Neural cell (in vitro differentiated cells): ENCODE measurements around the gene FYCO1. TPM values are rescaled to one million over a fixed set of nuclear protein-coding genes. Genes with fewer than 3 reads are reported as not detected.
"Not testable (repeated sequence)": the region's sequence is repeated elsewhere in the genome, so short reads cannot be mapped to it uniquely, and the experiment has no call there.

ENCODE experiments used
- H2AFZ ChIP-seq: fragments of 200-600, 300-800 bp; sonication (generic), shearing (Covaris generic); 2 replicates; pipeline ENCODE4 v1.6.0; 2014; ENCODE audit warnings: low read depth, mild to moderate bottlenecking, antibody characterized with exemption, low read length, moderate library complexity
- H3F3A ChIP-seq: fragments of 200-600 bp; shearing (Covaris generic); 2 replicates; pipeline ENCODE4 v1.6.1; 2016; ENCODE audit warnings: mild to moderate bottlenecking, moderate library complexity, mixed read lengths, antibody characterized with exemption, low read length; ENCODE audit not compliant: insufficient read depth, poor library complexity, severe bottlenecking
- H3K27ac ChIP-seq: fragments of 200-600, 300-800 bp; sonication (generic), shearing (Covaris generic); 2 replicates; pipeline ENCODE4 v1.5.1; 2014; ENCODE audit warnings: mild to moderate bottlenecking, low read length, moderate library complexity
- H3K27me3 ChIP-seq: fragments of 300-800, 200-600 bp; sonication (generic), shearing (Covaris generic); 2 replicates; pipeline ENCODE4 v1.6.0; 2014; ENCODE audit warnings: mild to moderate bottlenecking, low read depth, low read length, moderate library complexity; ENCODE audit not compliant: insufficient read depth
- H3K36me3 ChIP-seq: fragments of 300-800, 200-600 bp; sonication (generic), shearing (Covaris generic); 2 replicates; pipeline ENCODE4 v1.5.1; 2014; ENCODE audit warnings: mild to moderate bottlenecking, antibody characterized with exemption, low read length, moderate library complexity; ENCODE audit not compliant: insufficient read depth
- H3K4me2 ChIP-seq: fragments of 300-800, 200-600 bp; sonication (generic), shearing (Covaris generic); 2 replicates; pipeline ENCODE4 v1.6.0; 2014; ENCODE audit warnings: mild to moderate bottlenecking, low read length
- H3K4me3 ChIP-seq: fragments of 300-800, 200-600 bp; sonication (generic), shearing (Covaris generic); 2 replicates; pipeline ENCODE4 v1.5.1; 2014; ENCODE audit warnings: mild to moderate bottlenecking, low read length, moderate library complexity
- H3K79me2 ChIP-seq: fragments of 200-600 bp; shearing (Covaris generic); replicated peaks from 2 replicates; pipeline ENCODE4 v1.6.0; 2014; ENCODE audit warnings: mild to moderate bottlenecking, low read length, moderate library complexity; ENCODE audit not compliant: insufficient read depth
- H3K9ac ChIP-seq: fragments of 300-800, 200-600 bp; sonication (generic), shearing (Covaris generic); 2 replicates; pipeline ENCODE4 v1.6.1; 2016; ENCODE audit warnings: mild to moderate bottlenecking, low read length, mixed read lengths
- H3K9me2 ChIP-seq: fragments of 200-600 bp; shearing (Covaris generic); 2 replicates; pipeline ENCODE4 v1.6.1; 2016; ENCODE audit warnings: mild to moderate bottlenecking, low read length, mixed read lengths; ENCODE audit not compliant: insufficient read depth
- H3K9me3 ChIP-seq: fragments of 200-600, 300-800 bp; sonication (generic), shearing (Covaris generic); 2 replicates; pipeline ENCODE4 v1.6.1; 2016; ENCODE audit warnings: mild to moderate bottlenecking, mixed run types, low read length, moderate library complexity, mixed read lengths
- H4K20me1 ChIP-seq: fragments of 200-600 bp; shearing (Covaris generic); 2 replicates; pipeline ENCODE4 v1.6.1; 2016; ENCODE audit warnings: mild to moderate bottlenecking, mixed run types; ENCODE audit not compliant: insufficient read depth
- EP300 ChIP-seq: fragments of 450-650 bp; conservative IDR thresholded peaks from 2 replicates; pipeline ENCODE4 v1.6.1; 2014; ENCODE audit warnings: antibody characterized with exemption, mild to moderate bottlenecking, moderate library complexity; ENCODE audit not compliant: poor library complexity, severe bottlenecking
- EZH2 ChIP-seq: fragments of 200-600, 300-800 bp; shearing (Covaris generic), sonication (generic); IDR thresholded peaks from 2 replicates; pipeline ENCODE4 v1.6.1; 2014; ENCODE audit warnings: antibody characterized with exemption, low read length, borderline replicate concordance, mild to moderate bottlenecking; ENCODE audit not compliant: insufficient read depth, poor library complexity, severe bottlenecking
- MXI1 ChIP-seq: fragments of 450-650 bp; conservative IDR thresholded peaks from 2 replicates; pipeline ENCODE4 v1.6.1; 2014; ENCODE audit warnings: antibody characterized with exemption, mild to moderate bottlenecking; ENCODE audit not compliant: poor library complexity, severe bottlenecking
- POLR2AphosphoS5 ChIP-seq: IDR thresholded peaks from 2 replicates; pipeline ENCODE4 v1.6.1; 2012
- RAD21 ChIP-seq: fragments of 450-650 bp; conservative IDR thresholded peaks from 2 replicates; pipeline ENCODE4 v1.6.1; 2014; ENCODE audit warnings: antibody characterized with exemption, mild to moderate bottlenecking, moderate library complexity
- SMC3 ChIP-seq: fragments of 450-650 bp; conservative IDR thresholded peaks from 2 replicates; pipeline ENCODE4 v1.6.1; 2014; ENCODE audit warnings: antibody characterized with exemption, mild to moderate bottlenecking, moderate library complexity; ENCODE audit not compliant: poor library complexity
- TAF1 ChIP-seq: IDR thresholded peaks from 2 replicates; pipeline ENCODE4 v1.6.1; 2012; ENCODE audit warnings: low read depth
- polyA plus RNA-seq: library from polyadenylated mRNA; depleted of rRNA; stranded (reverse); fragments of >200 nt; gene quantifications from 2 replicates; pipeline ENCODE4 v1.2.3, GENCODE V29; 2014
- TF ChIP-seq, protein P1 (sequence below): fragments of 450-650 bp; IDR thresholded peaks from 2 replicates; pipeline ENCODE4 v1.5.1; 2014; ENCODE audit warnings: antibody characterized with exemption, mild to moderate bottlenecking, moderate library complexity; ENCODE audit not compliant: poor library complexity, severe bottlenecking
- TF ChIP-seq, protein P2 (sequence below): IDR thresholded peaks from 2 replicates; pipeline ENCODE4 v1.6.1; 2012; ENCODE audit warnings: borderline replicate concordance

FYCO1 gene
- polyA plus RNA-seq, 1 donor from 2014 or later = 0.12 TPM

DNA sequence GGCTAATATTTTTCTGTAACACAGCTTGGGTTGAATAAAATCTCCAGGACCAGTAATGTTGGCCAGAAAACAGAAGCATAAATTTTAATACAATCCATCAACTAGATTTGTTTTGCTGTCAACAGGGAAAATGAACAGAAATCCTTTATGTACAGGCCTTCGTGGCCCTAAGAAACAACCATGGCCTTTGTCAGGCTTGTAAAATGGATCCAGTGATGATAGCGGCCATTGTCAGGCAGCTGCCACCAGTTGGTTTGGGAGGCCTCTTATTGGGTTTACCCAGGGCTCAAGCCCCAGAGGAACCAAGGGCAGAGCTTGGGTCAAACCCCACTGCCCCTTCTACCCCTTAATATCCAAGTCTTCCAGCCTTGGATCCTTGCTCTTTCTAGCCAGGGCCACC is 5.6 kb upstream of the FYCO1 start:
- TF ChIP-seq, protein P1, sequence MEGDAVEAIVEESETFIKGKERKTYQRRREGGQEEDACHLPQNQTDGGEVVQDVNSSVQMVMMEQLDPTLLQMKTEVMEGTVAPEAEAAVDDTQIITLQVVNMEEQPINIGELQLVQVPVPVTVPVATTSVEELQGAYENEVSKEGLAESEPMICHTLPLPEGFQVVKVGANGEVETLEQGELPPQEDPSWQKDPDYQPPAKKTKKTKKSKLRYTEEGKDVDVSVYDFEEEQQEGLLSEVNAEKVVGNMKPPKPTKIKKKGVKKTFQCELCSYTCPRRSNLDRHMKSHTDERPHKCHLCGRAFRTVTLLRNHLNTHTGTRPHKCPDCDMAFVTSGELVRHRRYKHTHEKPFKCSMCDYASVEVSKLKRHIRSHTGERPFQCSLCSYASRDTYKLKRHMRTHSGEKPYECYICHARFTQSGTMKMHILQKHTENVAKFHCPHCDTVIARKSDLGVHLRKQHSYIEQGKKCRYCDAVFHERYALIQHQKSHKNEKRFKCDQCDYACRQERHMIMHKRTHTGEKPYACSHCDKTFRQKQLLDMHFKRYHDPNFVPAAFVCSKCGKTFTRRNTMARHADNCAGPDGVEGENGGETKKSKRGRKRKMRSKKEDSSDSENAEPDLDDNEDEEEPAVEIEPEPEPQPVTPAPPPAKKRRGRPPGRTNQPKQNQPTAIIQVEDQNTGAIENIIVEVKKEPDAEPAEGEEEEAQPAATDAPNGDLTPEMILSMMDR = no peak
- TF ChIP-seq EZH2 = no peak
- TF ChIP-seq EP300 = no peak
- TF ChIP-seq RAD21 = no peak
- no peak for TF ChIP-seq TAF1
- no peak for TF ChIP-seq POLR2AphosphoS5
- no peak for TF ChIP-seq MXI1
- TF ChIP-seq, protein P2, sequence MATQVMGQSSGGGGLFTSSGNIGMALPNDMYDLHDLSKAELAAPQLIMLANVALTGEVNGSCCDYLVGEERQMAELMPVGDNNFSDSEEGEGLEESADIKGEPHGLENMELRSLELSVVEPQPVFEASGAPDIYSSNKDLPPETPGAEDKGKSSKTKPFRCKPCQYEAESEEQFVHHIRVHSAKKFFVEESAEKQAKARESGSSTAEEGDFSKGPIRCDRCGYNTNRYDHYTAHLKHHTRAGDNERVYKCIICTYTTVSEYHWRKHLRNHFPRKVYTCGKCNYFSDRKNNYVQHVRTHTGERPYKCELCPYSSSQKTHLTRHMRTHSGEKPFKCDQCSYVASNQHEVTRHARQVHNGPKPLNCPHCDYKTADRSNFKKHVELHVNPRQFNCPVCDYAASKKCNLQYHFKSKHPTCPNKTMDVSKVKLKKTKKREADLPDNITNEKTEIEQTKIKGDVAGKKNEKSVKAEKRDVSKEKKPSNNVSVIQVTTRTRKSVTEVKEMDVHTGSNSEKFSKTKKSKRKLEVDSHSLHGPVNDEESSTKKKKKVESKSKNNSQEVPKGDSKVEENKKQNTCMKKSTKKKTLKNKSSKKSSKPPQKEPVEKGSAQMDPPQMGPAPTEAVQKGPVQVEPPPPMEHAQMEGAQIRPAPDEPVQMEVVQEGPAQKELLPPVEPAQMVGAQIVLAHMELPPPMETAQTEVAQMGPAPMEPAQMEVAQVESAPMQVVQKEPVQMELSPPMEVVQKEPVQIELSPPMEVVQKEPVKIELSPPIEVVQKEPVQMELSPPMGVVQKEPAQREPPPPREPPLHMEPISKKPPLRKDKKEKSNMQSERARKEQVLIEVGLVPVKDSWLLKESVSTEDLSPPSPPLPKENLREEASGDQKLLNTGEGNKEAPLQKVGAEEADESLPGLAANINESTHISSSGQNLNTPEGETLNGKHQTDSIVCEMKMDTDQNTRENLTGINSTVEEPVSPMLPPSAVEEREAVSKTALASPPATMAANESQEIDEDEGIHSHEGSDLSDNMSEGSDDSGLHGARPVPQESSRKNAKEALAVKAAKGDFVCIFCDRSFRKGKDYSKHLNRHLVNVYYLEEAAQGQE = no peak
- no peak for TF ChIP-seq SMC3
- Histone ChIP-seq H3K27ac (no peak overlapping the region), H3K9me2 (no peaks in the 10 kb centered on the region), H3K79me2 (no peaks in the 10 kb centered on the region), H3K36me3 (no peaks in the 10 kb centered on the region), H3F3A (no peaks in the 10 kb centered on the region), H3K9ac (no peak overlapping the region), H3K4me2 (no peak overlapping the region), H2AFZ (no peak overlapping the region), H3K4me3 (no peak overlapping the region), H4K20me1 (no peaks in the 10 kb centered on the region), H3K27me3 (no peaks in the 10 kb centered on the region), H3K9me3 (no peaks in the 10 kb centered on the region)

DNA sequence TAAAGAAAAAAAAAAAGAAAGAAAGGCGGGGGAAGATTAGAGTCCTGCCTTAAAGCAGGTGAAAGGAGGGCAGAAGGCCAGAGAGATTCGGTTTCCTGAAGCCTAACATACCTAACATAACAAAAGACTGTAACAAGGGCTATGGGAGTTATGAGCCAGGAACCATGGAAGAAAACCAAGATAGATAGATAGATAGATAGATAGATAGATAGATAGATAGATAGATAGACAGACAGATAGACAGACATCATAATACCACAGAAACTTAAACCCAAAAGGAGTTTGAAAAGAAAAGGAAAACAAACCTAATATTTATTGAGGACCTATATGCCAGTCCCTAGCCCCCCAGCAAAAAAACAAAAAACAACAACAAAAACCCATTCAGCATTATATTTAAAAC is 2.3 kb upstream of the FYCO1 start:
- Histone ChIP-seq H3K9me3 (no peaks in the 10 kb centered on the region), H3K27me3 (no peaks in the 10 kb centered on the region), H3K27ac (no peak overlapping the region), H3K36me3 (no peaks in the 10 kb centered on the region), H3F3A (no peaks in the 10 kb centered on the region), H3K4me3 (no peak overlapping the region), H3K4me2 (no peak overlapping the region), H3K9me2 (no peaks in the 10 kb centered on the region), H2AFZ (no peak overlapping the region), H3K9ac (no peak overlapping the region), H3K79me2 (no peaks in the 10 kb centered on the region), H4K20me1 (no peaks in the 10 kb centered on the region)
- TF ChIP-seq EZH2 (no peak), TAF1 (no peak), SMC3 (no peak), RAD21 (no peak), EP300 (no peak), POLR2AphosphoS5 (no peak), MXI1 (no peak)
- TF ChIP-seq, protein P1 = no peak
- TF ChIP-seq, protein P2 = no peak

DNA sequence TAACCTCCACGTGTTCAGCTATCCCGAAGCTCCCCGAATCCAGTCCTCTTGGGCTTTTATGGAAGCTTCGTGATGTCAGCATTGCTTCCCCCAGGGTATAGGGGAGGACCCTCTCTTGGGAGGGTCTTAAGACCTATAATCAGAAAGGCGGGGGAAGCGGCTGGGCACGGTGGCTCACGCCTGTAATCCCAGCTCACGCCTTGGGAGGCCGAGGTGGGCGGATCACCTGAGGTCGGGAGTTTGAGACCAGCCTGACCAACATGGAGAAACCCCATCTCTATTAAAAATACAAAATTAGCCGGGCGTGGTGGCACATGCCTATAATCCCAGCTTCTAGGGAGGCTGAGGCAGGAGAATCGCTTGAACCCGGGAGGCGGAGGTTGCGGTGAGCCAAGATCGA is 1.9 kb upstream of the FYCO1 start:
- H4K20me1 ChIP-seq, H3K4me3 ChIP-seq, H3K27ac ChIP-seq, H3F3A ChIP-seq, H2AFZ ChIP-seq, H3K4me2 ChIP-seq, H3K79me2 ChIP-seq, H3K9me3 ChIP-seq, H3K27me3 ChIP-seq, H3K9me2 ChIP-seq, H3K9ac ChIP-seq, H3K36me3 ChIP-seq: not testable (repeated sequence)
